ENCODE measurements around the gene APC.

DNA sequence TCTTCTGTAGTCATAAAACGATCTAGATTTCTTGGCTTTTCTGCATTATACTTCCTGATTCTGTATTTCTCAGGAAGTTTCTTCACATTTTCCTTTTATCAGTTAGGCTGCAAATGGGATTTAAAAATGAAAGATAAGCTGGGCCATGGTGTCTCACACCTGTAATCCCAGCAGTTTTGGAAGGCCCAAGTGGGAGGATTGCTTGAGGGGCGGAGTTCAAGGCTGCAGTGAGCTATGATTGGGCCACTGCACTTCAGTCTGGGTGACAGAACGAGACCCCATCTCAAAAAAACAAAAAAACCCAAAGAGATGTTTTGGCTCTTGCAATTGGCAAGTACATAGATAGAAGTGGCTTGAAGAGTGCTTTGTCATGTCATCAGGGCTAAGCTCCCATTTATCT, 26.2 kb upstream of the APC start:
- no peak for TF ChIP-seq EZH2 (conservative IDR thresholded peaks at IDR 0.05; ENCODE audit: low read depth, low read length)
- TF ChIP-seq ZNF367 (CRISPR knock-in tag; IDR thresholded peaks at IDR 0.05; ENCODE audit: borderline replicate concordance) = no peak
- TF ChIP-seq NCOR1 (IDR thresholded peaks at IDR 0.05; ENCODE audit: borderline replicate concordance, low read length) = no peak
- TF ChIP-seq ZNF629 (CRISPR knock-in tag; conservative IDR thresholded peaks at IDR 0.05) = no peak
- no peak for TF ChIP-seq ATF1 (CRISPR knock-in tag; IDR thresholded peaks at IDR 0.05)
- TF ChIP-seq CEBPB (IDR thresholded peaks at IDR 0.05; ENCODE audit: borderline replicate concordance, low read depth, low read length) = no peak
- TF ChIP-seq BRCA1 (CRISPR knock-in tag; IDR thresholded peaks at IDR 0.05) = no peak
- TF ChIP-seq, protein P1, sequence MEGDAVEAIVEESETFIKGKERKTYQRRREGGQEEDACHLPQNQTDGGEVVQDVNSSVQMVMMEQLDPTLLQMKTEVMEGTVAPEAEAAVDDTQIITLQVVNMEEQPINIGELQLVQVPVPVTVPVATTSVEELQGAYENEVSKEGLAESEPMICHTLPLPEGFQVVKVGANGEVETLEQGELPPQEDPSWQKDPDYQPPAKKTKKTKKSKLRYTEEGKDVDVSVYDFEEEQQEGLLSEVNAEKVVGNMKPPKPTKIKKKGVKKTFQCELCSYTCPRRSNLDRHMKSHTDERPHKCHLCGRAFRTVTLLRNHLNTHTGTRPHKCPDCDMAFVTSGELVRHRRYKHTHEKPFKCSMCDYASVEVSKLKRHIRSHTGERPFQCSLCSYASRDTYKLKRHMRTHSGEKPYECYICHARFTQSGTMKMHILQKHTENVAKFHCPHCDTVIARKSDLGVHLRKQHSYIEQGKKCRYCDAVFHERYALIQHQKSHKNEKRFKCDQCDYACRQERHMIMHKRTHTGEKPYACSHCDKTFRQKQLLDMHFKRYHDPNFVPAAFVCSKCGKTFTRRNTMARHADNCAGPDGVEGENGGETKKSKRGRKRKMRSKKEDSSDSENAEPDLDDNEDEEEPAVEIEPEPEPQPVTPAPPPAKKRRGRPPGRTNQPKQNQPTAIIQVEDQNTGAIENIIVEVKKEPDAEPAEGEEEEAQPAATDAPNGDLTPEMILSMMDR (CRISPR knock-in tag; IDR thresholded peaks at IDR 0.05) = no peak
